CD4-positive, alpha-beta memory T cell (primary cell): ENCODE data around the gene FXYD3. TPM values are rescaled to one million over a fixed set of nuclear protein-coding genes. Genes with fewer than 3 reads are reported as not detected.

Experiments used
- CTCF ChIA-PET: fragments of 350-600 bp; sonication (Branson Sonifier 250); formaldehyde crosslinking; loops from one replicate; lab custom pipeline; 2021; ENCODE audit warnings: inconsistent platforms; ENCODE audit not compliant: partially characterized antibody; lab: Charles Lee
- POLR2A ChIA-PET: fragments of 350-600 bp; sonication (Branson Sonifier 250); formaldehyde crosslinking; loops from one replicate; lab custom pipeline; 2021; ENCODE audit not compliant: partially characterized antibody; lab: Charles Lee
- DNase-seq, 5 donors: peaks; one replicate each; pipeline versions ENCODE4 v3.0.0 to v3.0.0-alpha.2; 2020 to 2022; ENCODE audit warnings: mixed read lengths in 1 of 5
- H3K27ac ChIP-seq: one replicate; pipeline ENCODE4 v1.7.0; 2013; ENCODE audit warnings: low read depth, low read length
- H3K27me3 ChIP-seq: 2 replicates; pipeline ENCODE4 v1.7.0; 2013; ENCODE audit warnings: mild to moderate bottlenecking, low read length, moderate library complexity; ENCODE audit not compliant: insufficient read depth
- H3K36me3 ChIP-seq: 2 replicates; pipeline ENCODE4 v1.7.0; 2013; ENCODE audit warnings: mild to moderate bottlenecking, low read length, moderate library complexity; ENCODE audit not compliant: insufficient read depth
- H3K4me1 ChIP-seq: 2 replicates; pipeline ENCODE4 v1.7.0; 2013; ENCODE audit warnings: mild to moderate bottlenecking, low read length, moderate library complexity; ENCODE audit not compliant: insufficient read depth
- H3K4me3 ChIP-seq, 2 donors: one replicate each; pipeline ENCODE4 v1.7.0; 2013; ENCODE audit warnings: low read length in 2 of 2, mild to moderate bottlenecking in 1 of 2
- H3K9me3 ChIP-seq, 2 donors: one replicate each; pipeline ENCODE4 v1.7.0; 2013; ENCODE audit warnings: low read length in 2 of 2, control low read depth in 1 of 2; ENCODE audit not compliant: control insufficient read depth in 1 of 2
- H3K27ac Mint-ChIP-seq, 7 donors: one replicate each; pipeline ENCODE4 v1.8.0; 2020 to 2021; ENCODE audit warnings: mixed read lengths in 7 of 7, mild to moderate bottlenecking in 6 of 7, inconsistent platforms in 3 of 7, moderate library complexity in 3 of 7
- H3K27me3 Mint-ChIP-seq, 2 donors: one replicate each; pipeline ENCODE4 v1.8.0; 2020 to 2021; ENCODE audit warnings: mixed read lengths in 2 of 2
- H3K36me3 Mint-ChIP-seq, 2 donors: one replicate each; pipeline ENCODE4 v1.8.0; 2020 to 2021; ENCODE audit warnings: mixed read lengths in 2 of 2, inconsistent platforms in 1 of 2, mild to moderate bottlenecking in 1 of 2
- H3K4me1 Mint-ChIP-seq, 4 donors: one replicate each; pipeline ENCODE4 v1.8.0; 2020 to 2021; ENCODE audit warnings: mixed read lengths in 4 of 4, mild to moderate bottlenecking in 1 of 4
- H3K4me3 Mint-ChIP-seq, 8 donors: one replicate each; pipeline ENCODE4 v1.8.0; 2020 to 2021; ENCODE audit warnings: mixed read lengths in 8 of 8, mild to moderate bottlenecking in 7 of 8, moderate library complexity in 6 of 8, inconsistent platforms in 3 of 8
- H3K9me3 Mint-ChIP-seq, 8 donors: one replicate each; pipeline ENCODE4 v1.8.0; 2020 to 2021; ENCODE audit warnings: mixed read lengths in 8 of 8, mild to moderate bottlenecking in 5 of 8, inconsistent platforms in 3 of 8, moderate library complexity in 1 of 8
- intact Hi-C: fragments of 100-400 bp; cut with micrococcal nuclease; formaldehyde crosslinking; loops from one replicate; pipeline ENCODE4 v1.15.1; 2023
- polyA plus RNA-seq, 2 donors: library from polyadenylated mRNA; unstranded; fragments of 300-500 nt; fragmentation: Illumina TruSeq; gene quantifications; one replicate each; pipeline ENCODE4 v1.2.3, GENCODE V29; 2021
- total RNA-seq, 2 experiments: library from RNA; stranded (reverse); gene quantifications; one replicate each; pipeline ENCODE4 v1.2.3, GENCODE V29; 2021

FXYD3 gene
- total and polyA plus RNA-seq, 4 experiments from 2014 or later, result not detected

DNA sequence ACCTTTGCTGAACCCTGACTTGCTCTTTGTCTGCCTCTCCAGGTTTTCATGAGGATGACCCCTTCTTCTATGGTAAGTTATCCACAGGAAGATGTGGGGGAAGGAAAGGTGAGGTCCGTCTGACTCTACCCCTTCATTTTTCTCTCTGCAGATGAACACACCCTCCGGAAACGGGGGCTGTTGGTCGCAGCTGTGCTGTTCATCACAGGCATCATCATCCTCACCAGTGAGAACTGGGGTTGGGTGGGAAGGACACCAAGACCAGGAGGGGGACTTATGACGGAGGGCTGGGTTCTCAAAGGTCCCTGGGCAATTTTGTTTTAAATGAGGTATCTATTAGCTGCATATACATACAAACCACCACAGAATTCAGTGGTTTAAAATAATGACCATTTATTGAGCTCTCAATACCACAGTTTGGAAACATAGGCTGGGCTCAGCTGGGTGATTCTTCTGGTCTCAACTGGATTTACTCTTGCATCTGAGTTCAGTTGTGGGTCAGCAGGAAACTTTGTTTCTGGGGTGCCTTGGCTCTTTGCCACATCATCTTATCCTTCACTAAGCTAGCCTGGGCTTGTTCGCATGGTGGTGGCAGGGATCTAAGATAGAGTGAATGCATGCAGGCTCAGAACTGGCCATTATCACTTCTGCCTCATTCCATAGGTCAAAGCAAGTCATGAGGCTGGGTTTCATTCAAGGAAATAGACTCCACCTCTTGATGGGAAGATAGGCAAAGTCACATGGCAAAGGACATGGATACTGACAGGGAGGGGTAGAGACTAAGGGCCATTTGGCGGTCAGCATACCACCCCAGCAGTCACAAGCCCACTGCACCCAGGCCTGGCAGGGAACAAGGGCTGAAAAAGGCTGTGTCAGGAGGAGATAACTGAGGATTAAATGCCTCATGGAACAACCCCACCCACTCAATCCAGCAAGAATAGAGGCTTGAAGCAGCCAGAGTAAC is 50.8 kb downstream of the FXYD3 start:
- H3K4me3 Mint-ChIP-seq, result peak overlapping the region in 6 of 8 donors; percentile 34 to 75 (median 58)
- Histone ChIP-seq H3K4me3 (no peak overlapping the region), H3K4me1 (peaks cover 67% of the 10 kb centered on the region), H3K36me3 (peaks cover 72% of the 10 kb centered on the region), H3K27ac (peak overlapping the region; percentile 20), H3K9me3 (peaks cover 0 to 8% of the 10 kb centered on the region in 2 donors), H3K27me3 (no peaks in the 10 kb centered on the region)
- CTCF ChIA-PET, result interaction anchor here (1.1 to 2.0 kb wide), 3 partner anchors 13 to 40 kb away, joined by 4 to 6 read pairs (median 5); no protein-coding TSS in a partner anchor
- peaks cover 0 to 26% (median 13%) of the 10 kb centered on the region in 8 donors for H3K9me3 Mint-ChIP-seq
- H3K27me3 Mint-ChIP-seq, result no peaks in the 10 kb centered on the region
- POLR2A ChIA-PET, result interaction anchor here (0.6 to 16.0 kb wide), 9 partner anchors 8 to 98 kb away, joined by 3 to 140 read pairs (median 6); partner anchors contain the start of gene FXYD5
- no peak for DNase-seq
- intact Hi-C loops, result no loop called here
- H3K27ac Mint-ChIP-seq, result peak overlapping the region; percentile 82 to 95 (median 92)
- H3K4me1 Mint-ChIP-seq, result peaks cover 30 to 79% (median 54%) of the 10 kb centered on the region in 4 donors
- peaks cover 74 to 84% of the 10 kb centered on the region in 2 donors for H3K36me3 Mint-ChIP-seq

- Histone ChIP-seq H3K4me3 (no peak overlapping the region), H3K4me1 (peaks cover 67% of the 10 kb centered on the region), H3K27me3 (no peaks in the 10 kb centered on the region), H3K36me3 (peaks cover 61% of the 10 kb centered on the region), H3K27ac (peak overlapping the region; percentile 20), H3K9me3 (peaks cover 0 to 8% of the 10 kb centered on the region in 2 donors)
- DNase-seq, result peak in 3 of 5 donors; percentile 39 to 44 (median 42)
- Mint-ChIP-seq H3K9me3 (peaks cover 0 to 21% (median 11%) of the 10 kb centered on the region in 8 donors), H3K27me3 (no peaks in the 10 kb centered on the region), H3K4me1 (peaks cover 32 to 80% (median 58%) of the 10 kb centered on the region in 4 donors), H3K27ac (peak overlapping the region; percentile 82 to 95 (median 92)), H3K36me3 (peaks cover 63 to 76% of the 10 kb centered on the region in 2 donors), H3K4me3 (peak overlapping the region in 7 of 8 donors; percentile 50 to 75 (median 60))
- intact Hi-C loops, result no loop called here
- ChIA-PET CTCF (interaction anchor here (1.1 to 2.0 kb wide), 4 partner anchors 8 to 39 kb away, joined by 3 to 6 read pairs (median 4); no protein-coding TSS in a partner anchor), POLR2A (interaction anchor here (0.6 to 16.0 kb wide), 11 partner anchors 9 to 97 kb away, joined by 3 to 140 read pairs (median 5); partner anchors contain the start of gene FXYD5)
These were observed 51.9 kb downstream of the FXYD3 start for GRCh38 chr19:35167251-35168119.

- peaks cover 56 to 70% of the 10 kb centered on the region in 2 donors for H3K36me3 Mint-ChIP-seq
- H3K27ac Mint-ChIP-seq, result peak overlapping the region; percentile 82 to 95 (median 91)
- no peak for DNase-seq
- peaks cover 0 to 21% (median 11%) of the 10 kb centered on the region in 8 donors for H3K9me3 Mint-ChIP-seq
- peaks cover 0 to 8% of the 10 kb centered on the region in 2 donors for H3K9me3 ChIP-seq
- POLR2A ChIA-PET, result interaction anchor here (0.7 to 16.0 kb wide), 7 partner anchors 10 to 885 kb away, joined by 3 to 140 read pairs (median 6); partner anchors contain the start of gene FXYD5
- no peak overlapping the region for H3K4me3 ChIP-seq
- peak overlapping the region; percentile 3 for H3K27ac ChIP-seq
- peaks cover 31 to 80% (median 58%) of the 10 kb centered on the region in 4 donors for H3K4me1 Mint-ChIP-seq
- H3K27me3 ChIP-seq, result no peaks in the 10 kb centered on the region
- CTCF ChIA-PET, result interaction anchor here (0.7 to 1.2 kb wide), 3 partner anchors 9 to 300 kb away, joined by 3 read pairs; no protein-coding TSS in a partner anchor
- intact Hi-C loops, result no loop called here
- peak overlapping the region in 4 of 8 donors; percentile 20 to 60 (median 48) for H3K4me3 Mint-ChIP-seq
- H3K4me1 ChIP-seq, result peaks cover 67% of the 10 kb centered on the region
- H3K36me3 ChIP-seq, result peaks cover 54% of the 10 kb centered on the region
- no peaks in the 10 kb centered on the region for H3K27me3 Mint-ChIP-seq
These were observed 52.6 kb downstream of the FXYD3 start for GRCh38 chr19:35168196-35168595.

DNA sequence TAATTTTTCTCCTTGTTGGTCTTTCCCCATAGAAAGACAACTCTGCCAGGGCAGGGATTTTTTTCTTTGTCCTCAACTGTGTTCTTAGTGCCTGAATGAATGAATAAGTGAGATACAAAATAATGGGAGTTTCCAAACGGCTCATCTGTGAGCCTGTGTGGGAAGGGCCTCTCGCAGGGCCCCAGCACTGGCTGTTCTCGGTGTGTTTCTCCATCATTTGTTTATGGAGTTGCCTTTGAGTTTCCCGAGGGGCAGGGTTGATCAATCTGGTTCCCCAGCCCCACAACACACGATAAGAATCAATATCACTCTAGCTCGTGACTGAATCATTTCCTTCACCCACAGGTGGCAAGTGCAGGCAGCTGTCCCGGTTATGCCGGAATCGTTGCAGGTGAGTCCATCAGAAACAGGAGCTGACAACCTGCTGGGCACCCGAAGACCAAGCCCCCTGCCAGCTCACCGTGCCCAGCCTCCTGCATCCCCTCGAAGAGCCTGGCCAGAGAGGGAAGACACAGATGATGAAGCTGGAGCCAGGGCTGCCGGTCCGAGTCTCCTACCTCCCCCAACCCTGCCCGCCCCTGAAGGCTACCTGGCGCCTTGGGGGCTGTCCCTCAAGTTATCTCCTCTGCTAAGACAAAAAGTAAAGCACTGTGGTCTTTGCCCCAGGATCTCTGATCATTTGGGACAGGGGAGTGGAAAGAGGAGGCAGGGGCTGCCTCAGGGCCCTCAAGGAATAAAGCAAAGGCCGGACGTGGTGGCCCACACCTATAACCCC is 53.8 kb downstream of the FXYD3 start:
- peaks cover 0 to 8% of the 10 kb centered on the region in 2 donors for H3K9me3 ChIP-seq
- H3K4me1 Mint-ChIP-seq, result peaks cover 30 to 81% (median 60%) of the 10 kb centered on the region in 4 donors
- ChIA-PET POLR2A (interaction anchor here (0.8 to 16.0 kb wide), 5 partner anchors 10 to 78 kb away, joined by 3 to 140 read pairs (median 10); partner anchors contain the start of gene FXYD5), CTCF (interaction anchor here (0.5 to 1.6 kb wide), 3 partner anchors 11 to 66 kb away, joined by 3 to 4 read pairs (median 3); no protein-coding TSS in a partner anchor)
- no peak overlapping the region for H3K27ac ChIP-seq
- H3K27ac Mint-ChIP-seq, result peak overlapping the region; percentile 81 to 95 (median 89)
- H3K36me3 ChIP-seq, result peaks cover 44% of the 10 kb centered on the region
- no peak overlapping the region for H3K4me3 ChIP-seq
- no peak for DNase-seq
- intact Hi-C loops, result no loop called here
- H3K9me3 Mint-ChIP-seq, result peaks cover 0 to 19% (median 11%) of the 10 kb centered on the region in 8 donors
- peaks cover 61% of the 10 kb centered on the region for H3K4me1 ChIP-seq
- peaks cover 44 to 58% of the 10 kb centered on the region in 2 donors for H3K36me3 Mint-ChIP-seq
- peak overlapping the region in 5 of 8 donors; percentile 15 to 71 (median 55) for H3K4me3 Mint-ChIP-seq
- H3K27me3 Mint-ChIP-seq, result no peaks in the 10 kb centered on the region
- no peaks in the 10 kb centered on the region for H3K27me3 ChIP-seq

DNA sequence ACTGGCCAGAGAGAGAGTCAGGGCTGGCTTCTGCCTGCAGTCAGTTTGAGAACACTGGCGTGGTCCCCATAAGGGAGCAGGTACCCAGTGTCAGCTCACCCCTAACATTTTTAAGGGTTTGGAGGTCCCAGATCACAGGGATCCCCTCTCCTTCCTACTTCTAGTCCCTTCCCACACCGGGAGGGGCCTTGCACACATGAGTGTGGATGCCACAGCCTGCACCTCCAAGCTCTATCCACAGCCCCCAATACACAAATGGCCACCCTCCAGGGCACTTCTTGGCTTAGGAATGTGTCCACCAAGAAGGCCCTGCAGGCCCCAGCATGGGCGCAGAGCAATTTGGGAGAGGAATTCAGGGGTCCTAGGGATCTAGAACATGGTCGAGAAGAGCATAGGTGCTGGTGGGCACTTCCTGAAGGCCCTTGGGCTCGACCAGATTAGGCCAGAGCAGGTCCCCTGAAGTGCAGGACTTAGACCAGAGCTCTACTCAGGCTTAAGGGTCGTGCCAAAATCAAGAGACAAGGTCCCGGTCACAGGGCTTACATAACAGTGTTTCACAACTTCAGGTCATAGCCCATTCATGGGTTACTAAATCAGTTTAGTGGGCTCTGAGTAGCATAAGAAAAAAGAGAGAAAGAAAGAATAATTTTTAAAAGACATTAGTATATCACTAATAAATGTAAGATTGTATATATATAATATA is 54.9 kb downstream of the FXYD3 start:
- Mint-ChIP-seq H3K27ac (peak overlapping the region in 5 of 7 donors; percentile 48 to 84 (median 77)), H3K27me3 (no peaks in the 10 kb centered on the region), H3K4me1 (peaks cover 31 to 83% (median 62%) of the 10 kb centered on the region in 4 donors), H3K9me3 (peaks cover 0 to 12% (median 11%) of the 10 kb centered on the region in 8 donors), H3K4me3 (no peak overlapping the region), H3K36me3 (peaks cover 37 to 47% of the 10 kb centered on the region in 2 donors)
- Histone ChIP-seq H3K36me3 (peaks cover 33% of the 10 kb centered on the region), H3K4me3 (no peak overlapping the region), H3K27me3 (no peaks in the 10 kb centered on the region), H3K27ac (no peak overlapping the region), H3K9me3 (peaks cover 0 to 8% of the 10 kb centered on the region in 2 donors), H3K4me1 (peaks cover 61% of the 10 kb centered on the region)
- ChIA-PET CTCF (interaction anchor here (1.6 kb wide), 1 partner anchor 12 kb away, joined by 3 read pairs; no protein-coding TSS in a partner anchor), POLR2A (interaction anchor here (0.8 to 16.0 kb wide), 7 partner anchors 9 to 77 kb away, joined by 3 to 140 read pairs (median 10); partner anchors contain the start of gene FXYD5)
- no peak for DNase-seq
- intact Hi-C loops, result loop anchor here (5.0 kb wide), 1 partner anchor 37 kb away; no protein-coding TSS in a partner anchor
